Activated T-cell treated with anti-CD3 and anti-CD28 coated beads, Interleukin-2, amount 50 U/mL, for 1 hour (primary cell): Measurements from ENCODE around the gene IFNGR2.
"Not testable (repeated sequence)": the region's sequence is repeated elsewhere in the genome, so short reads cannot be mapped to it uniquely, and the experiment has no call there.

ENCODE experiments used
- DNase-seq: peaks from one replicate; pipeline ENCODE4 v3.0.0-alpha.2; 2020

The IFNGR2 gene

GRCh38 chr21:33443194-33443593, 40.0 kb downstream of the IFNGR2 start:
- DNase-seq = no peak

- no peak for DNase-seq
Measured at GRCh38 chr21:33444499-33444898, 41.3 kb downstream of the IFNGR2 start.

- DNase-seq = not testable (repeated sequence)
Measured at GRCh38 chr21:33446620-33447019, 43.4 kb downstream of the IFNGR2 start.

GRCh38 chr21:33449616-33450015, 46.4 kb downstream of the IFNGR2 start:
- DNase-seq = no peak

GRCh38 chr21:33451634-33452071, 48.4 kb downstream of the IFNGR2 start:
- no peak for DNase-seq

- DNase-seq = no peak
Measured at GRCh38 chr21:33452362-33452761, 49.1 kb downstream of the IFNGR2 start.

GRCh38 chr21:33455686-33456446, 52.7 kb downstream of the IFNGR2 start:
- no peak for DNase-seq

GRCh38 chr21:33458861-33459260, 55.6 kb downstream of the IFNGR2 start:
- DNase-seq = no peak

- no peak for DNase-seq
Measured at GRCh38 chr21:33461538-33462250, 58.5 kb downstream of the IFNGR2 start.

GRCh38 chr21:33469183-33469582, 66.0 kb downstream of the IFNGR2 start:
- DNase-seq = not testable (repeated sequence)

- no peak for DNase-seq
Measured at GRCh38 chr21:33470701-33471100, 67.5 kb downstream of the IFNGR2 start.

- no peak for DNase-seq
Measured at GRCh38 chr21:33473344-33473743, 70.1 kb downstream of the IFNGR2 start.

- DNase-seq = no peak
Measured at GRCh38 chr21:33477066-33477465, 73.9 kb downstream of the IFNGR2 start.

- no peak for DNase-seq
Measured at GRCh38 chr21:33478182-33478581, 75.0 kb downstream of the IFNGR2 start.

GRCh38 chr21:33478935-33479678, 75.9 kb downstream of the IFNGR2 start:
- DNase-seq = peak; percentile 42

- DNase-seq = peak; percentile 97
Measured at GRCh38 chr21:33479679-33480480, 76.7 kb downstream of the IFNGR2 start, which contains the start of gene TMEM50B. Gene TMEM50B, minus strand, starts transcription at chr21:33479974. Its CDS starts 11,089 bp downstream, at chr21:33468885.

GRCh38 chr21:33480481-33481103, 77.4 kb downstream of the IFNGR2 start:
- no peak for DNase-seq

- no peak for DNase-seq
Measured at GRCh38 chr21:33481314-33481943, 78.2 kb downstream of the IFNGR2 start.
